Calu3 (cell line): ENCODE measurements around the gene FAT2. TPM values are rescaled to one million over a fixed set of nuclear protein-coding genes. Genes with fewer than 3 reads are reported as not detected.
"Not testable (repeated sequence)": the region's sequence is repeated elsewhere in the genome, so short reads cannot be mapped to it uniquely, and the experiment has no call there.

Source experiments
- BruUV-seq: library from RNA; stranded (reverse); fragments of 400-500 nt; replicated peaks from 2 replicates; lab custom pipeline; 2021; lab: Mats Ljungman, UMichigan
- CTCF ChIA-PET: fragments of 300-600 bp; sonication (Branson Sonifier 250); formaldehyde crosslinking; loops from one replicate; lab custom pipeline; 2022; ENCODE audit warnings: antibody characterized with exemption; lab: Charles Lee
- DNase-seq: peaks from one replicate; pipeline ENCODE4 v3.0.0; 2022
- H3K27ac Mint-ChIP-seq: one replicate; pipeline ENCODE4 v1.8.0; 2022; ENCODE audit warnings: mixed read lengths; ENCODE audit not compliant: unreplicated experiment
- H3K27me3 Mint-ChIP-seq: one replicate; pipeline ENCODE4 v1.8.0; 2022; ENCODE audit warnings: mixed read lengths; ENCODE audit not compliant: unreplicated experiment
- H3K36me3 Mint-ChIP-seq: one replicate; pipeline ENCODE4 v1.8.0; 2022; ENCODE audit warnings: mild to moderate bottlenecking, moderate library complexity, mixed read lengths; ENCODE audit not compliant: insufficient read depth, unreplicated experiment
- H3K4me1 Mint-ChIP-seq: one replicate; pipeline ENCODE4 v1.8.0; 2022; ENCODE audit warnings: mild to moderate bottlenecking, low read depth, mixed read lengths; ENCODE audit not compliant: unreplicated experiment
- H3K4me3 Mint-ChIP-seq: one replicate; pipeline ENCODE4 v1.8.0; 2022; ENCODE audit warnings: mild to moderate bottlenecking, low read depth, moderate library complexity, mixed read lengths; ENCODE audit not compliant: unreplicated experiment
- H3K9me3 Mint-ChIP-seq: one replicate; pipeline ENCODE4 v1.8.0; 2022; ENCODE audit warnings: low read depth, mixed read lengths; ENCODE audit not compliant: unreplicated experiment
- intact Hi-C: fragments of 100-400 bp; cut with micrococcal nuclease; formaldehyde crosslinking; loops from one replicate; pipeline ENCODE4 v1.10.0; 2022; ENCODE audit not compliant: unreplicated experiment
- total RNA-seq: library from RNA; stranded (reverse); gene quantifications from 2 replicates; pipeline ENCODE4 v1.2.3, GENCODE V29; 2022
- TF ChIP-seq, protein P1 (sequence below): fragments of 200-600 bp; IDR thresholded peaks from one replicate; pipeline ENCODE4 v1.8.0; 2022; ENCODE audit warnings: antibody characterized with exemption; ENCODE audit not compliant: unreplicated experiment

Gene FAT2
- total RNA-seq, 1 experiment from 2014 or later = not detected

DNA sequence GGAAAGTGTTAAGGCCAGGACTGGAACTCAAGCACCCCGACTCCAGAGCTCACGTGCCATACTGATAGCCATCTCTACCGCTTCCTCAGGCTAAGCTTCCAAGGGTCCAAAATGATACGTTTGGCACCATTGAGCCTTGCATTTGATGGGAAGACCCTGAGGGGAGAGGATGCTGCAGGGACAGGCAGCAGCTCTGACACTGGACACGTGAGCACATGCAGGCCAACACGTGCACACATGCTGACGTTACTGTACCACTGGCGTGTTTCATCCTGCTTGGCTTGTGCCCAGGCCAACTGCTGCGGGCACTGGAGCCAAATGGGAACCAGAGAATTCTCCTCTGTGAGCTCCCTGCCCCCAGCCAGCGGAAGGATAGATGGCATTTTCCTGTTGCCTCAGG, 5.2 kb downstream of the FAT2 start:
- no peaks in the 10 kb centered on the region for H3K36me3 Mint-ChIP-seq
- no peaks in the 10 kb centered on the region for H3K4me1 Mint-ChIP-seq
- no peak overlapping the region for H3K27ac Mint-ChIP-seq
- TF ChIP-seq, protein P1, sequence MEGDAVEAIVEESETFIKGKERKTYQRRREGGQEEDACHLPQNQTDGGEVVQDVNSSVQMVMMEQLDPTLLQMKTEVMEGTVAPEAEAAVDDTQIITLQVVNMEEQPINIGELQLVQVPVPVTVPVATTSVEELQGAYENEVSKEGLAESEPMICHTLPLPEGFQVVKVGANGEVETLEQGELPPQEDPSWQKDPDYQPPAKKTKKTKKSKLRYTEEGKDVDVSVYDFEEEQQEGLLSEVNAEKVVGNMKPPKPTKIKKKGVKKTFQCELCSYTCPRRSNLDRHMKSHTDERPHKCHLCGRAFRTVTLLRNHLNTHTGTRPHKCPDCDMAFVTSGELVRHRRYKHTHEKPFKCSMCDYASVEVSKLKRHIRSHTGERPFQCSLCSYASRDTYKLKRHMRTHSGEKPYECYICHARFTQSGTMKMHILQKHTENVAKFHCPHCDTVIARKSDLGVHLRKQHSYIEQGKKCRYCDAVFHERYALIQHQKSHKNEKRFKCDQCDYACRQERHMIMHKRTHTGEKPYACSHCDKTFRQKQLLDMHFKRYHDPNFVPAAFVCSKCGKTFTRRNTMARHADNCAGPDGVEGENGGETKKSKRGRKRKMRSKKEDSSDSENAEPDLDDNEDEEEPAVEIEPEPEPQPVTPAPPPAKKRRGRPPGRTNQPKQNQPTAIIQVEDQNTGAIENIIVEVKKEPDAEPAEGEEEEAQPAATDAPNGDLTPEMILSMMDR = no peak
- intact Hi-C loops = no loop called here
- DNase-seq = no peak
- H3K27me3 Mint-ChIP-seq = peaks cover 86% of the 10 kb centered on the region
- no peaks in the 10 kb centered on the region for H3K9me3 Mint-ChIP-seq
- H3K4me3 Mint-ChIP-seq = no peak overlapping the region
- BruUV-seq = no TSS peak
- CTCF ChIA-PET = no interaction called here

DNA sequence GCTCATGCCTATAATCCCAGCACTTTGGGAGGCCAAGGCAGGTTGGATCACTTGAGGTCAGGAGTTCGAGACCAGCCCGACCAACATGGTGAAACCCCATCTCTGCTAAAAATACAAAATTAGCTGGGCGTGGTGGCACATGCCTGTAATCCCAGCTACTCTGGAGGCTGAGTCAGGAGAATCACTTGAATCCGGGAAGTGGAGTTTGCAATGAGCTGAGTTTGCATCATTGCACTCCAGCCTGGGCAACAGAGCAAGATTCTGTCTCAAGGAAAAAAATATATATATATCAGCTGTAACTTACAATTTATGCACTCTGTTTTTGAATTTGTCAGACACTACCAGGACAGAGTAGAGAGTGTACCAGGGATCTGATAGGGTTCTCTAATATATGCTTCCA, 5.8 kb downstream of the FAT2 start:
- H3K4me1 Mint-ChIP-seq, H3K36me3 Mint-ChIP-seq, H3K9me3 Mint-ChIP-seq, CTCF ChIA-PET, BruUV-seq, DNase-seq, H3K4me3 Mint-ChIP-seq, H3K27ac Mint-ChIP-seq, intact Hi-C loops: not testable (repeated sequence)
- H3K27me3 Mint-ChIP-seq = peaks cover 86% of the 10 kb centered on the region

DNA sequence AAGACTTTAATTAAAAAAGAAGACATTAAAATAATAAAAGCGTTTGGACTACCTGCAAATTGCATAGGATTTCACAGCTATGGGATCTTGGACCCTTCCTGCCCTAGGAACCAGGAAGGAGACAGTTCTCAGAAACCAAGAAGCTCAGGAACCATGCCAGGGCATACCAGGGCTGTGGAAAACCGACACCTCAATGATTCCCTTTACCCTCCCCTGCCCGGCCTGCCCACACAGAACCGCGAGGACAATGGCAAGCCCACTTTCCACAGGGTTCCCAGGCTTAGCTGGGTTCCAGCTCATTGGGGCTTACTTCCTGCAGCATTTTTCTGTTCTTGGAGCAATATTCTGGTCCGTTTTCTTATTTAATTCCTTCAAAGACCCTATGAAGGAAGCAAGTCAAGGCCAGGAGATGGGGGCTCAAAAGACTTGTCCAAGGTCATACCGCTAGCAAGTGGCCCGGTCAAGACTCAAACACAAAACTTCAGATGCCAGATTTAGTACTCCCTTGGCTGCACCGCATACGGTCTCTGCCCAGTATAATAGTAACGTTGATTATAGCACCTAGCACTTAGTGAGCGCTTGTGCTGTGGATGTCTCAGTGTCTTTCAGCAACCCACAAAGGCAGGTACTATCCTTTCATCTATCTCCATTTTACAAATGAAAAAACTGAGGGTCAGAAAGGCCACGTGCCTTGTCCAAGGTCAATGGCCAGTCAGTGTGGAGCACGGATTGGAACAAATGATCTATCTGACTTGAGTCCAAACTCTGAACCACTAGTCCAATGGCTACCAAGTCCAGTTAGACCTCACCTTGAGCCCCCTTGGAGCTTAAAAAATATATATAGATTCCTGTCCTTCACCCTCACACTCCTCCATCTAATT, 6.8 kb downstream of the FAT2 start:
- Mint-ChIP-seq H3K27me3 (peaks cover 87% of the 10 kb centered on the region), H3K4me1 (no peaks in the 10 kb centered on the region), H3K4me3 (no peak overlapping the region), H3K27ac (no peak overlapping the region), H3K36me3 (no peaks in the 10 kb centered on the region), H3K9me3 (no peaks in the 10 kb centered on the region)
- intact Hi-C loops = no loop called here
- no peak for DNase-seq
- TF ChIP-seq, protein P1 = no peak
- CTCF ChIA-PET = interaction anchor here (0.7 to 1.4 kb wide), 2 partner anchors 29 to 360 kb away, joined by 3 to 4 read pairs; partner anchors contain the start of gene CCDC69
- no TSS peak for BruUV-seq

DNA sequence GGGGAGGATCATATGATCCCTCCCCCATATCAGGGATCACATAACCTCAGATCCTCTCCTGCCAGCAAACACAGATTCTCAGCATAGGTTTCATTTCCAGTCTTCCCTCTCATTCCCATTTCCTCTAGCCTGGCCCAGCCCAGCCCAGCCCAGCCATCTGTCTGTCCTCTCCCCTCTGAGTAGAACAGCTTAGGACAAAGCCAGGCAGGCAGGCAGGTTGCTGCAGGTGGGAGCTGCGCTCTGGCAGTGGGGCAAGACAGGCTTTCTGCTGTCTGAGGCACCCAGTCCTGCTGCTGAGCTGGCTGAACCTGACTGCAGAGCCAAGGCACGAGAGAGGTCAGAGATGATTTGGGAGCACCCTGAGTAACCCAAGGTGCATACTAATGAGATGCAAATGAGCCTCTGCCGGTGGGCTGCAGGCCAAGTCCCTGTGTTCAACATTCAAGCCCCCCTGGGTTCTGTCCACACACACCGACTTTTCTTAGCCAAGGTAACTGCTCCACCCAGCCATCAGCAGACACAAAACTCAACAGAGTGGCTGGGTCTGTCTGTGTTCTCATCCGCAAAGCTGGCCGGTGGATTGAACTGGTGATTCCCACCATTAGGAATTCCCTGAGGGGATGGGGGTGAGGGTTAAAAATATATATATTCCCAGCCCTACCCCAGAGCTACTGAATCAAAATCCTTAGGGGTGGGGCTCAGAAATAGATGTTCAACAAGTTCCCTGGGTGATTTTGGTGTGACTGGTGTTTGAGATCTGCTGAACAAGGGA, 9.1 kb downstream of the FAT2 start:
- no peaks in the 10 kb centered on the region for H3K36me3 Mint-ChIP-seq
- TF ChIP-seq, protein P1 = no peak
- H3K4me3 Mint-ChIP-seq = no peak overlapping the region
- CTCF ChIA-PET = no interaction called here
- no peak for DNase-seq
- H3K9me3 Mint-ChIP-seq = no peaks in the 10 kb centered on the region
- H3K4me1 Mint-ChIP-seq = no peaks in the 10 kb centered on the region
- no TSS peak for BruUV-seq
- intact Hi-C loops = no loop called here
- H3K27me3 Mint-ChIP-seq = peaks cover 91% of the 10 kb centered on the region
- H3K27ac Mint-ChIP-seq = no peak overlapping the region
